ENCODE measurements around the gene TLN1. TPM values are rescaled to one million over a fixed set of nuclear protein-coding genes. Genes with fewer than 3 reads are reported as not detected.
A peak's percentile ranks its signal among the peaks of the same experiment; 100 is the strongest.

TLN1 gene
- polyA plus RNA-seq, 2 of the 4 experiments (the other 2 are of a cell fraction), result 65.5 to 108 TPM

DNA sequence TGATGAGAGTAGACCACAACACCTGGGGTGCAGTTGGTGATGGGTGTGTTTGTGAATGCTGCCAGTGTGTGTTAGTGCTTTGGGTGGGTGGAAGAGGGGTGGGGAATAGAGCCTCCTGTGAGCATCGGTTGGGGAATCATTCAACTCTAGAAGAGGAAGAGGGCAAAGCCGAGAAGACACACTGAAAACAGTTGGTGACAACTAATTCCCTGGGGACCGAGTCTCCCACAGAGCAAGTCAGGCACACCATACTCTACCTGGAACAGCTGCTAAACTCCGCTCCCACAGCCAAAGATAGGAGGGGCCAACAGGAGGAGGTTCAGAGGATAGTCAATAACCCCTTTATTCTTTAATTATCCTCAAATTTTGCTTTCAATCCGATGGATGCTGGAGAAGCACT, 65.4 kb downstream of the TLN1 start:
- Histone ChIP-seq H3K27ac (peak overlapping the region; percentile 94 to 97; a peak in 4 of 6 replicates), H3K4me1 (peaks cover 52% of the 10 kb centered on the region), H3K4me3 (no peak overlapping the region), H3K9me3 (no peaks in the 10 kb centered on the region), H3K4me2 (no peak overlapping the region; the same call in 2 of the 3 replicates)
- DNase-seq (ENCODE audit: low read depth in 1 of 2, low spot score in 1 of 2) (no peak), ATAC-seq (no peak), FAIRE-seq (no peak)
- WGBS (ENCODE audit: missing lambda C conversion rate), result 81% methylated on average over 5 of the region's 5 CpGs
- CTCF ChIA-PET, result interaction anchor here (4.6 to 21.5 kb wide), 3 partner anchors 8 to 63 kb away, joined by 48 to 498 read pairs (median 131); partner anchors contain the start of genes CA9, CREB3, TLN1 and TPM2
- TF ChIP-seq JUN (IDR thresholded peaks at IDR 0.05), result no peak
- TF ChIP-seq FOSB (CRISPR knock-in tag; IDR thresholded peaks at IDR 0.05), result no peak
- TF ChIP-seq USF2 (IDR thresholded peaks at IDR 0.05), result no peak
- TF ChIP-seq, protein P1, sequence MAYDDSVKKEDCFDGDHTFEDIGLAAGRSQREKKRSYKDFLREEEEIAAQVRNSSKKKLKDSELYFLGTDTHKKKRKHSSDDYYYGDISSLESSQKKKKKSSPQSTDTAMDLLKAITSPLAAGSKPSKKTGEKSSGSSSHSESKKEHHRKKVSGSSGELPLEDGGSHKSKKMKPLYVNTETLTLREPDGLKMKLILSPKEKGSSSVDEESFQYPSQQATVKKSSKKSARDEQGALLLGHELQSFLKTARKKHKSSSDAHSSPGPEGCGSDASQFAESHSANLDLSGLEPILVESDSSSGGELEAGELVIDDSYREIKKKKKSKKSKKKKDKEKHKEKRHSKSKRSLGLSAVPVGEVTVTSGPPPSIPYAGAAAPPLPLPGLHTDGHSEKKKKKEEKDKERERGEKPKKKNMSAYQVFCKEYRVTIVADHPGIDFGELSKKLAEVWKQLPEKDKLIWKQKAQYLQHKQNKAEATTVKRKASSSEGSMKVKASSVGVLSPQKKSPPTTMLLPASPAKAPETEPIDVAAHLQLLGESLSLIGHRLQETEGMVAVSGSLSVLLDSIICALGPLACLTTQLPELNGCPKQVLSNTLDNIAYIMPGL (CRISPR knock-in tag; IDR thresholded peaks at IDR 0.05; ENCODE audit: borderline replicate concordance), result no peak
- no peak for TF ChIP-seq RAD21 (conservative IDR thresholded peaks at IDR 0.05 in 1 of 2, IDR thresholded peaks at IDR 0.05 in 1 of 2)
- no peak for TF ChIP-seq FOSL2 (IDR thresholded peaks at IDR 0.05)
- TF ChIP-seq FOSL2 (CRISPR knock-in tag; IDR thresholded peaks at IDR 0.05), result no peak
- no peak for TF ChIP-seq ZNF302 (CRISPR knock-in tag; IDR thresholded peaks at IDR 0.05)
- TF ChIP-seq ZFP36 (IDR thresholded peaks at IDR 0.05; ENCODE audit: borderline replicate concordance, partially characterized antibody), result no peak
- POLR2A ChIA-PET, result no interaction called here

DNA sequence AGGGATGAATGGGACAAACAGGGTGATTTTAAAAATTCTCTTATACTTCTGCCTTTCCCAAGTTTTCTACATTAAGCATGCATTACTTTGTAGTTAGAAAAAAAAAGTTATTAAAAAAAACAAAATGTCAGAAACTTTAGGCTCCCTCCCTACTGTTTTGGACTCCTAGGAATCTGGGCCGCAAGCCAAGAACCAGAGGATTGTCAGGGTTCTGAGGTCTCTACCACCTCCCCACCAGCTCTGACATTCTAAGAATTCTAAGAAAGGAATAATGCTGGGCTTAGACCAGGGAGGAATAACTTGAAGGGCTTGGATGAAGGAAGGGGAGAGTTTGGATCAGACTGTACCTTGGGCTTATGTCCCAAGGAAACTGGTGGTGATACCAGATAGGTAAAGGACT, 66.0 kb downstream of the TLN1 start:
- peak overlapping the region; percentile 94 to 97; a peak in 4 of 6 replicates for H3K27ac ChIP-seq
- H3K4me2 ChIP-seq, result peak overlapping the region; percentile 98
- ChIA-PET CTCF (interaction anchor here (1.4 to 21.5 kb wide), 10 partner anchors 9 to 147 kb away, joined by 3 to 498 read pairs (median 12); partner anchors contain the start of genes CA9, CREB3, TLN1 and TPM2), POLR2A (interaction anchor here (2.3 to 2.6 kb wide), 2 partner anchors 25 to 66 kb away, joined by 16 to 21 read pairs; partner anchors contain the start of genes CREB3, TLN1 and TPM2)
- ATAC-seq (no peak), FAIRE-seq (no peak), DNase-seq (ENCODE audit: low read depth in 1 of 2, low spot score in 1 of 2) (no peak)
- TF ChIP-seq, protein P2, sequence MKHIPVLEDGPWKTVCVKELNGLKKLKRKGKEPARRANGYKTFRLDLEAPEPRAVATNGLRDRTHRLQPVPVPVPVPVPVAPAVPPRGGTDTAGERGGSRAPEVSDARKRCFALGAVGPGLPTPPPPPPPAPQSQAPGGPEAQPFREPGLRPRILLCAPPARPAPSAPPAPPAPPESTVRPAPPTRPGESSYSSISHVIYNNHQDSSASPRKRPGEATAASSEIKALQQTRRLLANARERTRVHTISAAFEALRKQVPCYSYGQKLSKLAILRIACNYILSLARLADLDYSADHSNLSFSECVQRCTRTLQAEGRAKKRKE (CRISPR knock-in tag; IDR thresholded peaks at IDR 0.05; ENCODE audit: low read depth), result no peak
- TF ChIP-seq KDM1A (IDR thresholded peaks at IDR 0.05; ENCODE audit: low read depth), result no peak
- TF ChIP-seq, protein P3, sequence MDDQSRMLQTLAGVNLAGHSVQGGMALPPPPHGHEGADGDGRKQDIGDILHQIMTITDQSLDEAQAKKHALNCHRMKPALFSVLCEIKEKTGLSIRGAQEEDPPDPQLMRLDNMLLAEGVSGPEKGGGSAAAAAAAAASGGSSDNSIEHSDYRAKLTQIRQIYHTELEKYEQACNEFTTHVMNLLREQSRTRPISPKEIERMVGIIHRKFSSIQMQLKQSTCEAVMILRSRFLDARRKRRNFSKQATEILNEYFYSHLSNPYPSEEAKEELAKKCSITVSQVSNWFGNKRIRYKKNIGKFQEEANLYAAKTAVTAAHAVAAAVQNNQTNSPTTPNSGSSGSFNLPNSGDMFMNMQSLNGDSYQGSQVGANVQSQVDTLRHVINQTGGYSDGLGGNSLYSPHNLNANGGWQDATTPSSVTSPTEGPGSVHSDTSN (IDR thresholded peaks at IDR 0.05), result no peak
- TF ChIP-seq POLR2AphosphoS2 (conservative IDR thresholded peaks at IDR 0.05; ENCODE audit: low read length), result no peak
- no peak overlapping the region for H3K4me3 ChIP-seq
- WGBS (ENCODE audit: missing lambda C conversion rate), result 91% methylated on average over 1 of the region's 1 CpG
- H3K9me3 ChIP-seq, result no peaks in the 10 kb centered on the region
- H3K4me1 ChIP-seq, result peaks cover 52% of the 10 kb centered on the region

DNA sequence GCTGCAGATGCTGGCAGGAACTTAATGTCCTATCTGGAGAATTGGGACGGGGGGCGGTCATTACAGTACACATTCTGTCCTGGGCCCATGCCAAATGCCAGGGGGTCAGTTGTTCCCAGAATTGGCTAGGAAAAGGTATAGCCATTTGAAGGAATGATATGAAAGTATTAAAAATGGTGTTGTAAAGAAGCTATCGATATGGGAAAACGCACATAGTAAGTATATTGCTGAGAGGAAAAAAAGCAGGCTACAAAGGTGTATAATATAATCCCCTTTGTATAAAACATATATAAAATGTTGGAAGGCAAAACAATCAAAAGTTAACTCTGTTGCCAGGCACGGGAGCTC, 66.5 kb downstream of the TLN1 start:
- ChIA-PET CTCF (interaction anchor here (1.1 to 21.5 kb wide), 12 partner anchors 9 to 216 kb away, joined by 3 to 498 read pairs (median 9); partner anchors contain the start of genes CA9, CREB3, TLN1 and TPM2), POLR2A (interaction anchor here (1.0 to 2.6 kb wide), 7 partner anchors 19 to 84 kb away, joined by 3 to 21 read pairs (median 4); partner anchors contain the start of genes CREB3, GBA2, RGP1 and TLN1)
- H3K4me2 ChIP-seq, result peak overlapping the region; percentile 98
- DNase-seq (ENCODE audit: low read depth in 1 of 2, low spot score in 1 of 2) (no peak), FAIRE-seq (no peak), ATAC-seq (no peak)
- peaks cover 56% of the 10 kb centered on the region for H3K4me1 ChIP-seq
- H3K4me3 ChIP-seq, result peak overlapping the region; percentile 71
- no peaks in the 10 kb centered on the region for H3K9me3 ChIP-seq
- peak overlapping the region; percentile 94 to 97 for H3K27ac ChIP-seq
- WGBS (ENCODE audit: missing lambda C conversion rate), result 39% methylated on average over 5 of the region's 5 CpGs
- TF ChIP-seq SMC3 (IDR thresholded peaks at IDR 0.05), result no peak
- TF ChIP-seq, protein P4, sequence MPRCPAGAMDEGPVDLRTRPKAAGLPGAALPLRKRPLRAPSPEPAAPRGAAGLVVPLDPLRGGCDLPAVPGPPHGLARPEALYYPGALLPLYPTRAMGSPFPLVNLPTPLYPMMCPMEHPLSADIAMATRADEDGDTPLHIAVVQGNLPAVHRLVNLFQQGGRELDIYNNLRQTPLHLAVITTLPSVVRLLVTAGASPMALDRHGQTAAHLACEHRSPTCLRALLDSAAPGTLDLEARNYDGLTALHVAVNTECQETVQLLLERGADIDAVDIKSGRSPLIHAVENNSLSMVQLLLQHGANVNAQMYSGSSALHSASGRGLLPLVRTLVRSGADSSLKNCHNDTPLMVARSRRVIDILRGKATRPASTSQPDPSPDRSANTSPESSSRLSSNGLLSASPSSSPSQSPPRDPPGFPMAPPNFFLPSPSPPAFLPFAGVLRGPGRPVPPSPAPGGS (IDR thresholded peaks at IDR 0.05), result no peak
- TF ChIP-seq EHMT2 (IDR thresholded peaks at IDR 0.05; ENCODE audit: low read depth), result no peak
- TF ChIP-seq RAD21 (conservative IDR thresholded peaks at IDR 0.05 in 1 of 2, IDR thresholded peaks at IDR 0.05 in 1 of 2), result 0 out of 5 replicates have a peak, but pooled peaks of 1 of the 2 experiments have one; percentile 4

Measured in A549 (cell line).